ENCODE measurements around the gene UACA. TPM values are rescaled to one million over a fixed set of nuclear protein-coding genes. Genes with fewer than 3 reads are reported as not detected.

UACA gene
- total and polyA plus RNA-seq, 2 of the 8 experiments (the other 6 are each of a cell fraction or from before 2014, with no cell fraction given), result 28.6 to 38.9 TPM

GRCh38 chr15:70611286-70611685 is 152.1 kb downstream of the UACA start:
- H3K36me3 ChIP-seq (ENCODE audit: control insufficient read depth in 2 of 4, insufficient read depth in 4 of 4, low read length in 3 of 4), result no peaks in the 10 kb centered on the region
- ChIA-PET CTCF (ENCODE audit: partially characterized antibody) (interaction anchor here (1.2 kb wide), 2 partner anchors 11 to 98 kb away, joined by 3 read pairs; no protein-coding TSS in a partner anchor), POLR2A (ENCODE audit: partially characterized antibody) (no interaction called here)
- no peak for FAIRE-seq
- H3K9ac ChIP-seq (replicated peaks in 1 of 4; ENCODE audit: extremely low read depth in 1 of 4, low read depth in 3 of 4, low read length in 3 of 4), result no peak overlapping the region
- no peak overlapping the region for H3K18ac ChIP-seq (ENCODE audit: extremely low read depth, low read length)
- H3K23me2 ChIP-seq (ENCODE audit: low read depth, low read length), result no peaks in the 10 kb centered on the region
- DNase-seq (ENCODE audit: low read depth in 1 of 2, low spot score in 2 of 2), result no peak
- H3K4me2 ChIP-seq (ENCODE audit: insufficient read depth in 1 of 2, low read depth in 2 of 2, low read length in 2 of 2), result no peak overlapping the region
- no peaks in the 10 kb centered on the region for H3K79me1 ChIP-seq (ENCODE audit: low read depth, low read length)
- no peaks in the 10 kb centered on the region for H3K27me3 ChIP-seq (replicated peaks in 1 of 4; ENCODE audit: control insufficient read depth in 3 of 4, extremely low read depth in 1 of 4, insufficient read depth in 3 of 4, low read length in 3 of 4)
- H3K4me3 ChIP-seq (ENCODE audit: extremely low read depth in 1 of 4, insufficient read depth in 2 of 4, low read depth in 3 of 4, low read length in 4 of 4), result no peak overlapping the region
- no peaks in the 10 kb centered on the region for H3K79me2 ChIP-seq (ENCODE audit: control insufficient read depth in 1 of 2, insufficient read depth in 2 of 2, low read length in 2 of 2)
- H4K5ac ChIP-seq (ENCODE audit: insufficient read length, low read depth, low read length), result no peak overlapping the region
- H2AK5ac ChIP-seq (ENCODE audit: low read depth, low read length), result no peak overlapping the region
- no peak overlapping the region for H4K8ac ChIP-seq (ENCODE audit: extremely low read depth, insufficient read depth, low read length)
- no peak overlapping the region for H2BK120ac ChIP-seq (replicated peaks; ENCODE audit: low read depth, low read length)
- no peak overlapping the region for H2BK20ac ChIP-seq (ENCODE audit: low read length)
- no peak overlapping the region for H2BK12ac ChIP-seq (ENCODE audit: low read depth, low read length)
- H2AFZ ChIP-seq (ENCODE audit: low read length), result no peak overlapping the region
- no peak overlapping the region for H3K56ac ChIP-seq (replicated peaks; ENCODE audit: insufficient read length, low read depth, low read length)
- H4K91ac ChIP-seq (replicated peaks; ENCODE audit: insufficient read length, low read length), result no peak overlapping the region
- no peak for TF ChIP-seq POU5F1 (IDR thresholded peaks at IDR 0.05; ENCODE audit: low read depth, low read length)
- no peak for TF ChIP-seq POLR2A (IDR thresholded peaks at IDR 0.05; ENCODE audit: control extremely low read depth in 1 of 2, low read depth in 2 of 2, low read length in 2 of 2)
- TF ChIP-seq RFX5 (IDR thresholded peaks at IDR 0.05; ENCODE audit: borderline replicate concordance, low read depth, low read length), result no peak
- peaks cover 0 to 5% (median 3%) of the 10 kb centered on the region in 4 experiments; a peak in 3 of 7 replicates for H3K4me1 ChIP-seq (replicated peaks in 1 of 4; ENCODE audit: control insufficient read depth in 3 of 4, insufficient read depth in 4 of 4, low read length in 3 of 4)
- no peak overlapping the region for H2BK15ac ChIP-seq (ENCODE audit: low read length)
- 97% methylated on average over 4 of the region's 4 CpGs; no CpG with 5 or more reads in 1 of the 2 experiments for WGBS, 2 experiments (ENCODE audit: extremely low coverage in 1 of 2, insufficient coverage in 1 of 2, insufficient read length in 1 of 2, insufficient replicate concordance in 2 of 2, low coverage in 1 of 2, low lambda C conversion rate in 2 of 2, missing lambda C conversion rate in 1 of 2)
- H3K23ac ChIP-seq (ENCODE audit: insufficient read length), result no peak overlapping the region
- H3K9me3 ChIP-seq (ENCODE audit: insufficient read depth in 2 of 2, low read depth in 1 of 2, low read length in 1 of 2), result peaks cover 0 to 4% of the 10 kb centered on the region in 2 experiments; a peak in 2 of 4 replicates
- H3K27ac ChIP-seq (ENCODE audit: low read depth, low read length), result no peak overlapping the region
- no peak overlapping the region for H3K4ac ChIP-seq (replicated peaks; ENCODE audit: insufficient read length, low read depth, low read length)
- no peaks in the 10 kb centered on the region for H4K20me1 ChIP-seq (replicated peaks in 1 of 2; ENCODE audit: control insufficient read depth in 1 of 2, insufficient read depth in 2 of 2, low read length in 2 of 2)
- H3K14ac ChIP-seq (ENCODE audit: insufficient read length), result no peak overlapping the region
- H2BK5ac ChIP-seq (ENCODE audit: low read depth, low read length), result no peak overlapping the region
